Loucy (cell line): ENCODE data around the gene PPP1R26.
"Not testable (repeated sequence)": the region's sequence is repeated elsewhere in the genome, so short reads cannot be mapped to it uniquely, and the experiment has no call there.

Experiments
- EZH2phosphoT487 ChIP-seq: fragments of 200-600 bp; IDR thresholded peaks from 2 replicates; pipeline ENCODE4 v1.6.1; 2018; ENCODE audit warnings: antibody characterized with exemption, mild to moderate bottlenecking, moderate library complexity, borderline replicate concordance
- TF ChIP-seq, protein P1 (sequence below): fragments of 200-600 bp; sonication (generic); conservative IDR thresholded peaks from 2 replicates; pipeline ENCODE4 v1.5.1; 2014; ENCODE audit warnings: mild to moderate bottlenecking, antibody characterized with exemption, low read length

DNA sequence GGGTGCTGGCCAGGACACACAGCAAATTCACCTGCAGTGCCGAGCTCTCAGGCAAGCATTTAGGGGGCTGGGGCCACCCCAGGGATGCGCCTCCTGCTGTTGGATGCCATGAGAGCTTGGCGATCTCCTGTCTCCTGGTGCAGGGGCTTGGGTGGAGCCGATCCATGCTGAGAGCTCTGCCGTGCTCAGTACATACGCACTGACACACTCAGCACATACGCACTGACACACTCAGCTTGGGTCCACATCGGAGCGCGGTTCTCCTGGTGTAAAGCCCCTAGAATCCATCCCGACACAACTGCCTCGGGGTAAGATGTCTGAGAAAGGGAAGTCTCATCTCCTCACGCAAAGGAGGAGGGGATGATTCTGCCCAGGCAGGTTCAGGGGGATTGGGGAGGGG lies 56.0 kb downstream of the PPP1R26 start:
- TF ChIP-seq, protein P1, sequence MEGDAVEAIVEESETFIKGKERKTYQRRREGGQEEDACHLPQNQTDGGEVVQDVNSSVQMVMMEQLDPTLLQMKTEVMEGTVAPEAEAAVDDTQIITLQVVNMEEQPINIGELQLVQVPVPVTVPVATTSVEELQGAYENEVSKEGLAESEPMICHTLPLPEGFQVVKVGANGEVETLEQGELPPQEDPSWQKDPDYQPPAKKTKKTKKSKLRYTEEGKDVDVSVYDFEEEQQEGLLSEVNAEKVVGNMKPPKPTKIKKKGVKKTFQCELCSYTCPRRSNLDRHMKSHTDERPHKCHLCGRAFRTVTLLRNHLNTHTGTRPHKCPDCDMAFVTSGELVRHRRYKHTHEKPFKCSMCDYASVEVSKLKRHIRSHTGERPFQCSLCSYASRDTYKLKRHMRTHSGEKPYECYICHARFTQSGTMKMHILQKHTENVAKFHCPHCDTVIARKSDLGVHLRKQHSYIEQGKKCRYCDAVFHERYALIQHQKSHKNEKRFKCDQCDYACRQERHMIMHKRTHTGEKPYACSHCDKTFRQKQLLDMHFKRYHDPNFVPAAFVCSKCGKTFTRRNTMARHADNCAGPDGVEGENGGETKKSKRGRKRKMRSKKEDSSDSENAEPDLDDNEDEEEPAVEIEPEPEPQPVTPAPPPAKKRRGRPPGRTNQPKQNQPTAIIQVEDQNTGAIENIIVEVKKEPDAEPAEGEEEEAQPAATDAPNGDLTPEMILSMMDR = not testable (repeated sequence)
- TF ChIP-seq EZH2phosphoT487 = not testable (repeated sequence)
